Measurements from ENCODE around the gene BMPR1B. TPM values are rescaled to one million over a fixed set of nuclear protein-coding genes. Genes with fewer than 3 reads are reported as not detected.
A peak's percentile ranks its signal among the peaks of the same experiment; 100 is the strongest.

Gene BMPR1B
- polyA plus RNA-seq (2012; ENCODE audit: missing spikeins) = 0.04 TPM

DNA sequence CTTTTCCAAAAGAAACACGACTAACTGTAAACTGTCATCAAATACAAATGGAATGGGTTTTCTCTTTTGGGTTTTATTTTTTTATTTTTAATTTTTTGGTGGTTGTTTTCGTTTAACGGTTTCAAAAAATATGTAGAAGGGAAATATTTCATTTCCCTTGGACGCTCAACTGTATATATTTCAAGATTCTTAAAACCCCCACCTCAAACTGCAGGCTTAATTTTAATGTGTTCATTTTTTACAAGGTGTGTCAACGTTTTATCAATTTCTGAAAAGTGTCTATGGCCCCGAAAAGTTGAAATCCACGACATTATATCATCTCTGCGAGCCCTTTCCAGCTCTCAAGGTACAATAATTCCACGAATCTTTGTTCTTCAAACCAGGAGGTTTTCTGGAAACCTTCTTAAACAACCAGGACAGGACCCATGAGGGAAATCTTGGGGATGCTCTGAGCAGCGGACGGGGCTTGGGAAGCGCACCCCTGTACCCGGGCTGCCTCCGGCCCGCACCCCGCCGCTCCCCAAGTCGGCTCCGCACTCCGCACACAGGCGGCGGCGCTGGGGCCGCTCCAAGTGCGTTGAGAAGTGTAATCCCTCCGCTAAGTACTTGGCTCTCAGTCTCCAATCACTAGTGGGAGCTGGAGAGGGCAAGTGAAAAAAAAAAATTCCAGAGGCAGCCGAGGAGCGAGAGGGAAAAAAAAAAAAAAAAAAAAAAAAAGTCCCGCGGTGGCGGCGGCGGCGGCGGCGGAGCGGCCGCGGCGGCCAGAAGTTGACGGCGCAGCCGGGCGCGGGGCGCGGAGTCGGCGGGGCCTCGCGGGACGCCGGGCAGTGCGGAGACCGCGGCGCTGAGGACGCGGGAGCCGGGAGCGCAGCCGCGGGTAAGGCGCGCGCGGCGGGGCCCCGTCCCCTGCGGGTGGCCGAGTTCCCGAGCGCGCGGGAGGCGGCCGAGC lies at the start of gene BMPR1B:
BMPR1B (plus strand) TSS at position 764 of the 949 bp plus-strand sequence. CDS start 346,470 bp downstream, outside the sequence.
- TF ChIP-seq TAF1 (IDR thresholded peaks at IDR 0.05; ENCODE audit: borderline replicate concordance, low read depth, low read length) = no peak
- TF ChIP-seq POLR2AphosphoS5 (IDR thresholded peaks at IDR 0.05; ENCODE audit: low read depth, low read length) = no peak
- no peak for TF ChIP-seq POLR2A (IDR thresholded peaks at IDR 0.05; ENCODE audit: low read depth, low read length)
- FAIRE-seq (no peak), DNase-seq (ENCODE audit: insufficient read length) (peak; percentile 5)

- DNase-seq (ENCODE audit: insufficient read length) = no peak
- no peak for FAIRE-seq
- TF ChIP-seq POLR2AphosphoS5 (IDR thresholded peaks at IDR 0.05; ENCODE audit: low read depth, low read length) (no peak), POLR2A (IDR thresholded peaks at IDR 0.05; ENCODE audit: low read depth, low read length) (no peak), TAF1 (IDR thresholded peaks at IDR 0.05; ENCODE audit: borderline replicate concordance, low read depth, low read length) (no peak)
Observed at GRCh38 chr4:94711635-94712034, 46.1 kb upstream of the BMPR1B start.

DNA sequence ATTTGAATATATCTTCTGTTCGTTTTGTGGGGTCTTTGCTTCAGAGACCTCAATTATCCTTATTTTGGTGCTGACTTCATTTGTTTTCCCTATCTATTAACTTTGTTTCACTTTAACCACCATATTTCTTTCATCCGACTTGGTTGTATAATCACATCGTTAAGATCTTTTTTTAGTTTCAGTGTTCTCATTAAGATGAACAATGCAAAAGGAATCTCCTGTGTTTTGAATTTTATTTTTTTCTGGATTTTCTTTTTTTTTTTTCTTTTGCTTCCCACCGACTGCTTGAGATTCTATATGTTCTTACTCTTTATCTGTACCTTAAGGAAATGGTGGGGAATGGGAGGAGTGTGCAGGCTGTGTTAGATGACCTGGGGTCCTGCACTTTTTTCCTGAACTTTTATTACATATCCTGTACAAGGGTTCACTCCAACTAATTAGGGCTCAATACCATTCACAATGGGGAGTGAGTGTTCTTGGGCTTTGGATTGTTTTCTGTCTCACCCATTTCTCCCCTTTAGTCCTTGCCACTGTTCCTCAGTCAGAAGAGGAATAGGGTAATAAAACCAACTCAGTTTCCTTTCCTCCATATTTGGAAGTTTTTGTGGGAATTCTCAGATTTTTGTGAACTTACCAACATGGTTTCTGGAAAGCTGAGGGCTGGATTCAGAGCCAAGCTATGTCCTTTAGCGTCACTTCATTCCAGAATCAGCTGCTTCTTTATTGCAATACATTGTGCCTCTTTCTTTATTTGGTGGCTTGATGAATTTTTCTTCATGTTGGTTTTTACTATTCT lies 43.2 kb upstream of the BMPR1B start:
- TF ChIP-seq POLR2A (IDR thresholded peaks at IDR 0.05; ENCODE audit: low read depth, low read length) (no peak), TAF1 (IDR thresholded peaks at IDR 0.05; ENCODE audit: borderline replicate concordance, low read depth, low read length) (no peak), POLR2AphosphoS5 (IDR thresholded peaks at IDR 0.05; ENCODE audit: low read depth, low read length) (no peak)
- FAIRE-seq (no peak), DNase-seq (ENCODE audit: insufficient read length) (no peak)

- TF ChIP-seq POLR2A (IDR thresholded peaks at IDR 0.05; ENCODE audit: low read depth, low read length) (no peak), TAF1 (IDR thresholded peaks at IDR 0.05; ENCODE audit: borderline replicate concordance, low read depth, low read length) (no peak), POLR2AphosphoS5 (IDR thresholded peaks at IDR 0.05; ENCODE audit: low read depth, low read length) (no peak)
- DNase-seq (ENCODE audit: insufficient read length) = no peak
- FAIRE-seq = no peak
Observed at GRCh38 chr4:94715726-94716125, 42.0 kb upstream of the BMPR1B start.

GRCh38 chr4:94721310-94721709 lies 36.4 kb upstream of the BMPR1B start:
- DNase-seq (ENCODE audit: insufficient read length) = no peak
- no peak for TF ChIP-seq POLR2A (IDR thresholded peaks at IDR 0.05; ENCODE audit: low read depth, low read length)
- TF ChIP-seq POLR2AphosphoS5 (IDR thresholded peaks at IDR 0.05; ENCODE audit: low read depth, low read length) = no peak
- no peak for TF ChIP-seq TAF1 (IDR thresholded peaks at IDR 0.05; ENCODE audit: borderline replicate concordance, low read depth, low read length)
- FAIRE-seq = no peak

DNA sequence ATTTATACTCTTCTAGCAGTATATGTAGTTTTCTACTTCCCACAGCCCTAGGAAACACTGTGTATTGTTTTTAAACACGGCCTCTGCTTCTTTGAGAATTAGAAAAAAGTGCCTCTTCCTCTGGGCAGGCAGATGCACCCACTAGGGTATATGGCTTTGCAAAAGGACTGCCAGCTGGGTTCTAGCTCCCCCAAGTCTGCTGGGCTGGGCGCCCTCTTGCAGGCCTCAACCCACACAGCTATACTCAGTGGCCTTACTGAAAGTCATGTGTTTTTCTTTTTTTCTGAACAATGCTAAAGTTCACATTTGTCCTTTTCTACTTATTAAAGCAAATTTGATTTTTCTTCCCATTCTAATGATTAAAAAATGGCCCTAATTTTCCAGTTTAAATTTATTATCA lies 35.5 kb upstream of the BMPR1B start:
- DNase-seq (ENCODE audit: insufficient read length) = no peak
- no peak for FAIRE-seq
- TF ChIP-seq TAF1 (IDR thresholded peaks at IDR 0.05; ENCODE audit: borderline replicate concordance, low read depth, low read length) (no peak), POLR2AphosphoS5 (IDR thresholded peaks at IDR 0.05; ENCODE audit: low read depth, low read length) (no peak), POLR2A (IDR thresholded peaks at IDR 0.05; ENCODE audit: low read depth, low read length) (no peak)

DNA sequence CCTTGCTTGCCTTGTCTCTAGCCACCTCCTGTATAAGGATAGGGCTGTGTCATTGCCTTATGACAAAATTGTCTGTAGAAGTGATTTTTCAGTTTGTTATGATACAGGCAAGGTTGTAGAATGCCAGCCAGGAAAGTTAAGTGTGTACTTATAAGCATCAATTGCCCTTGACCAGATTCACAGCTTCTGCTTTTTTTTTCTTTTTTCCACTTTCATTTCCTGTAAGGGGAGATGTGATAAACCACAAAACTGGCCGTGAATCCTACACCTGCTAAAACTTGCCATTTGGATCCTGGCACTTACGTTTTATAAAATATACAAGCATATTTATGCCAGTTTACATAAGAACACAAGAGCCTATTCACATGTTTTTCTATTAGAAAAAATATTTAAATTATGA lies 35.0 kb upstream of the BMPR1B start:
- no peak for TF ChIP-seq POLR2A (IDR thresholded peaks at IDR 0.05; ENCODE audit: low read depth, low read length)
- no peak for TF ChIP-seq TAF1 (IDR thresholded peaks at IDR 0.05; ENCODE audit: borderline replicate concordance, low read depth, low read length)
- no peak for TF ChIP-seq POLR2AphosphoS5 (IDR thresholded peaks at IDR 0.05; ENCODE audit: low read depth, low read length)
- FAIRE-seq (no peak), DNase-seq (ENCODE audit: insufficient read length) (no peak)

- DNase-seq (ENCODE audit: insufficient read length) (no peak), FAIRE-seq (no peak)
- TF ChIP-seq TAF1 (IDR thresholded peaks at IDR 0.05; ENCODE audit: borderline replicate concordance, low read depth, low read length) = no peak
- TF ChIP-seq POLR2A (IDR thresholded peaks at IDR 0.05; ENCODE audit: low read depth, low read length) = no peak
- TF ChIP-seq POLR2AphosphoS5 (IDR thresholded peaks at IDR 0.05; ENCODE audit: low read depth, low read length) = no peak
Observed at GRCh38 chr4:94724016-94724790, 33.6 kb upstream of the BMPR1B start.

DNA sequence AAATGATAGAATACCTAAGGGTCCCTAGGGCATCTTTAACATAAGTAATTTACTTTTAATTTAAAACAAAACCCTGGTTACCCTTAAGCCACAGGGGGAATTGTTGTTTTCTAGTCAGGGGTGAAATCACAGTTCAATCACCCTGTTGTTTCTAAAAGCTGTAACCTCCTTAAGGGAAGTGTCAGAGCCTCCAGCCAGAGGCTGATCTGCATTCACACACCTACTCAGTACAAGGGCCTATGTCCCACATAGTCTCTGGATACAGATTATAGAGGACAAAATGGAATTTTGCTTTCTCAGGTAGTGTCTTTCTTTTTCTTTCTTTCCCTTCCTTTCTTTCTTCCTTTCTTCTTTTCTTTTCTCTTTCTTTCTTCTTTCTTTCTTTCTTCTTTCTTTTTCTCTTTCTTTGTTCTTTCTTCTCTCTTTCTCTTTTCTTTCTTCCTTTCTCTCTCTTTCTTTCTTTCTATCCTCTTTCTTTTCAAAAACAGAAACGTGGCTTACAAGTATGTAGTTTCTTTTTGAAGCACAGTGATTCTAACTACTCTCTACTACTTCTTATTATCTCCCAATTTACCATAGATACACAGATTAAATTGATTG lies 31.1 kb upstream of the BMPR1B start:
- FAIRE-seq = no peak
- no peak for DNase-seq (ENCODE audit: insufficient read length)
- TF ChIP-seq POLR2AphosphoS5 (IDR thresholded peaks at IDR 0.05; ENCODE audit: low read depth, low read length) = no peak

DNA sequence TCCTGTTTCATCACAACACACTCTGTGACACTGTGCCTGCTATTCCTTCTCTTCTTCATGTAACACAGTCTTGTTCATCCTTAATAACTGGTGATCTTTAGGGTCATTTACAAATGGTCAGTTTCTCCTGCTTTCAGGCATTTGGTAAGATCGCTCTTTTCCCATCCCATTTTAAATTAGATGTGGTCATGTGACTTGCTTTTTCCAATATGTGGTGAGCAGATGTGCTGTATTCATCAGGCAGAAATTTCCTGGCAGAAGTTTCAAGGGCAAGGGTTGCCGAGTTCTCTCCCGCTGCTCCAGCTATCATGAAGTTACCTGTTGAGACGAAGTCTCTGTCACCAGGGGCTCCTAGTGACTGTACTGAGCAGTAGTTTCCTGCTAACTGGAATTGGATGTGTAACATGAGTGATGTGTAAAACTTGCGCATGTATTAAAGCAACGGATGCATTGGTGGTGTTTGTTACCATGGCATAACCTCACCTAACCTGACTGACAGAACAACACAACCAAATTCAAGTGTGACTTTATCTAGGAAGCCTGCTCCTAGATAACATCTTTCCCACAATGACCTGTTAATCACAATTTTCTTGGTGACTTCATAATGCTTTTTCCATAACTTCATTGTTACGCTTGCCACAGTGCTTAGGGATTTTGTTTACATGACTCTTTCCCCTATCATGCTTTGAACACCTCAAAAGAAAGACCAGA lies 29.5 kb upstream of the BMPR1B start:
- DNase-seq (ENCODE audit: insufficient read length) (no peak), FAIRE-seq (no peak)
- no peak for TF ChIP-seq POLR2AphosphoS5 (IDR thresholded peaks at IDR 0.05; ENCODE audit: low read depth, low read length)
- no peak for TF ChIP-seq POLR2A (IDR thresholded peaks at IDR 0.05; ENCODE audit: low read depth, low read length)
- TF ChIP-seq TAF1 (IDR thresholded peaks at IDR 0.05; ENCODE audit: borderline replicate concordance, low read depth, low read length) = no peak

Data from GM12892 (cell line).